Mammary epithelial cell (primary cell): ENCODE measurements around the gene SPDYE1.

Experiments
- EZH2 ChIP-seq: IDR thresholded peaks from 2 replicates; pipeline ENCODE4 v1.6.1; 2012; ENCODE audit warnings: low read length, inconsistent platforms, borderline replicate concordance
- TF ChIP-seq, protein P1 (sequence below), 2 donors: IDR thresholded peaks in 1 of 2; conservative IDR thresholded peaks in 1 of 2; 2 replicates each; pipeline ENCODE4 v1.5.1; 2011 to 2012; ENCODE audit warnings: inconsistent platforms in 2 of 2, low read length in 2 of 2, mild to moderate bottlenecking in 2 of 2, control low read depth in 1 of 2, low read depth in 1 of 2; ENCODE audit not compliant: insufficient read depth in 1 of 2; ENCODE audit errors: extremely low read depth in 1 of 2

DNA sequence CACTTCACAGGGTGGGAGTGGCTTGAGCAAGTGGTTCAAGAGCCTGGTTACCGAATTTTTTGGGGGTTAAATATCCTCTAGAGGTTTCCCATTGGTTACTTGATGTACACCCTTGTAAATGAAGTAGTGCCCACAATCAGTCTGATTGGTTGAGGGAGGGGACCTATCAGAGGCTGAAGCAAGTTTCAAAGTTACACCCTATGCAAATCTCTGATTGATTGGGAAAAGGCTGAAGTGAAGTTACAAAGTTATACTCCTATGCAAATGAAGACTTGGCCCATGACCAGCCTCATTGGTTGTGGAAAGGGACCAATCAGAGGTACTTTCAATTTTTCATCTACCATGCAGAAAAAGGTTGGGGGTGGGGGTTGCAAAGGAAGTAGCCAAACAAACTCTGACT lies 36.8 kb upstream of the SPDYE1 start:
- TF ChIP-seq, protein P1, sequence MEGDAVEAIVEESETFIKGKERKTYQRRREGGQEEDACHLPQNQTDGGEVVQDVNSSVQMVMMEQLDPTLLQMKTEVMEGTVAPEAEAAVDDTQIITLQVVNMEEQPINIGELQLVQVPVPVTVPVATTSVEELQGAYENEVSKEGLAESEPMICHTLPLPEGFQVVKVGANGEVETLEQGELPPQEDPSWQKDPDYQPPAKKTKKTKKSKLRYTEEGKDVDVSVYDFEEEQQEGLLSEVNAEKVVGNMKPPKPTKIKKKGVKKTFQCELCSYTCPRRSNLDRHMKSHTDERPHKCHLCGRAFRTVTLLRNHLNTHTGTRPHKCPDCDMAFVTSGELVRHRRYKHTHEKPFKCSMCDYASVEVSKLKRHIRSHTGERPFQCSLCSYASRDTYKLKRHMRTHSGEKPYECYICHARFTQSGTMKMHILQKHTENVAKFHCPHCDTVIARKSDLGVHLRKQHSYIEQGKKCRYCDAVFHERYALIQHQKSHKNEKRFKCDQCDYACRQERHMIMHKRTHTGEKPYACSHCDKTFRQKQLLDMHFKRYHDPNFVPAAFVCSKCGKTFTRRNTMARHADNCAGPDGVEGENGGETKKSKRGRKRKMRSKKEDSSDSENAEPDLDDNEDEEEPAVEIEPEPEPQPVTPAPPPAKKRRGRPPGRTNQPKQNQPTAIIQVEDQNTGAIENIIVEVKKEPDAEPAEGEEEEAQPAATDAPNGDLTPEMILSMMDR (conservative IDR thresholded peaks at IDR 0.05 in 1 of 2, IDR thresholded peaks at IDR 0.05 in 1 of 2; ENCODE audit: extremely low read depth in 1 of 2, insufficient read depth in 1 of 2, low read depth in 1 of 2, low read length in 2 of 2) = no peak
- no peak for TF ChIP-seq EZH2
